HCT116 (cell line): ENCODE results near the gene CKB. TPM values are rescaled to one million over a fixed set of nuclear protein-coding genes. Genes with fewer than 3 reads are reported as not detected.

Experiments
- ATAC-seq: fragments of 200-7000 bp; cut with Tn5 transposase; 2 replicates; pipeline ENCODE4 v1.9.1; 2020; ENCODE audit warnings: mild to moderate bottlenecking, moderate library complexity
- BruUV-seq: library from RNA; stranded (reverse); fragments of 400-500 nt; replicated peaks from 2 replicates; lab custom pipeline; 2021; lab: Mats Ljungman, UMichigan
- CTCF ChIA-PET: fragments of 300-600 bp; sonication (Branson Sonifier 250); formaldehyde crosslinking; loops from one replicate; lab custom pipeline; 2021; ENCODE audit warnings: antibody characterized with exemption; lab: Charles Lee
- POLR2A ChIA-PET: fragments of 300-600, 350-600 bp; sonication (Branson Sonifier 250); formaldehyde crosslinking; loops from one replicate; lab custom pipeline; 2021; ENCODE audit warnings: antibody characterized with exemption; lab: Charles Lee
- RAD21 ChIA-PET, 2 experiments: fragments of 300-600 bp; sonication (Branson Sonifier 250); formaldehyde crosslinking; loops; one replicate each; lab custom pipeline; 2023; ENCODE audit warnings: low total read pairs in 2 of 2; ENCODE audit not compliant: uncharacterized antibody in 2 of 2, unreplicated experiment in 2 of 2, low non-redundant PET in 1 of 2; lab: Charles Lee
- DNase-seq: peaks from one replicate; pipeline ENCODE4 v3.0.0-alpha.2; 2010; ENCODE audit warnings: low read depth, low spot score
- H2AFZ ChIP-seq: fragments of 200-600 bp; shearing (Covaris generic), sonication (generic); 2 replicates; pipeline ENCODE4 v1.6.1; 2017; ENCODE audit warnings: low read depth, mixed run types, mixed read lengths, antibody characterized with exemption, low read length; ENCODE audit not compliant: poor library complexity, severe bottlenecking
- H3K27ac ChIP-seq: 2 replicates; pipeline ENCODE4 v1.5.1; 2012; ENCODE audit warnings: low read depth, low read length
- H3K27me3 ChIP-seq: fragments of 200-600 bp; sonication (generic); 2 replicates; pipeline ENCODE4 v1.6.1; 2016; ENCODE audit warnings: mixed run types, low read length, mixed read lengths; ENCODE audit not compliant: insufficient read depth
- H3K36me3 ChIP-seq, 2 experiments: fragments of 200-500 bp in 1 of 2; fragments of 200-600 bp in 1 of 2; sonication (Bioruptor generic) in 1 of 2; sonication (generic) in 1 of 2; 2 replicates each; pipeline versions ENCODE4 v1.5.1 to v1.6.1; 2014 to 2016; ENCODE audit warnings: low read length in 2 of 2, inconsistent platforms in 1 of 2, mixed read lengths in 1 of 2, mixed run types in 1 of 2; ENCODE audit not compliant: insufficient read depth in 2 of 2, control insufficient read depth in 1 of 2
- H3K4me1 ChIP-seq, 2 experiments: fragments of 200-600 bp in 1 of 2; sonication (generic) in 1 of 2; 2 replicates each; pipeline versions ENCODE4 v1.5.1 to v1.6.1; 2012 to 2017; ENCODE audit warnings: low read length in 2 of 2, inconsistent platforms in 1 of 2, mild to moderate bottlenecking in 1 of 2, mixed read lengths in 1 of 2, mixed run types in 1 of 2, moderate library complexity in 1 of 2; ENCODE audit not compliant: insufficient read depth in 2 of 2, control insufficient read depth in 1 of 2
- H3K4me2 ChIP-seq: fragments of 200-600 bp; sonication (generic); 2 replicates; pipeline ENCODE4 v1.6.1; 2017; ENCODE audit warnings: mixed run types, low read length, mixed read lengths
- H3K4me3 ChIP-seq, 2 experiments: fragments of 200-600 bp in 1 of 2; sonication (generic) in 1 of 2; replicated peaks in 1 of 2; 2 replicates each; pipeline ENCODE4 v1.5.1; 2011 to 2016; ENCODE audit warnings: low read length in 2 of 2, control low read depth in 1 of 2, low read depth in 1 of 2, mild to moderate bottlenecking in 1 of 2, mixed read lengths in 1 of 2, mixed run types in 1 of 2
- H3K79me2 ChIP-seq: fragments of 200-600 bp; sonication (generic); 2 replicates; pipeline ENCODE4 v1.6.1; 2017; ENCODE audit warnings: mild to moderate bottlenecking, mixed run types, low read length, moderate library complexity, mixed read lengths; ENCODE audit not compliant: insufficient read depth
- H3K9ac ChIP-seq: fragments of 200-600 bp; sonication (generic); 2 replicates; pipeline ENCODE4 v1.6.1; 2016; ENCODE audit warnings: low read length, mixed read lengths
- H3K9me2 ChIP-seq: fragments of 200-600 bp; sonication (generic), shearing (Covaris generic); 2 replicates; pipeline ENCODE4 v1.6.1; 2017; ENCODE audit warnings: mixed run types, mild to moderate bottlenecking, moderate library complexity; ENCODE audit not compliant: insufficient read depth
- H3K9me3 ChIP-seq, 2 experiments: fragments of 200-500 bp in 1 of 2; fragments of 200-600 bp in 1 of 2; sonication (Bioruptor generic) in 1 of 2; sonication (generic) in 1 of 2; 2 replicates each; pipeline ENCODE4 v1.6.1; 2014 to 2017; ENCODE audit warnings: low read length in 2 of 2, mixed read lengths in 2 of 2, inconsistent platforms in 1 of 2, low read depth in 1 of 2, mild to moderate bottlenecking in 1 of 2, mixed run types in 1 of 2, moderate library complexity in 1 of 2; ENCODE audit not compliant: control insufficient read depth in 1 of 2, insufficient read depth in 1 of 2
- H4K20me1 ChIP-seq: fragments of 200-600 bp; sonication (generic), shearing (Covaris generic); 2 replicates; pipeline ENCODE4 v1.6.1; 2017; ENCODE audit warnings: mixed run types, mild to moderate bottlenecking, moderate library complexity; ENCODE audit not compliant: insufficient read depth
- ATF3 ChIP-seq: IDR thresholded peaks from 2 replicates; pipeline ENCODE4 v1.6.1; 2012
- CBX3 ChIP-seq: IDR thresholded peaks from 2 replicates; pipeline ENCODE4 v1.6.1; 2012; ENCODE audit warnings: low read depth
- CEBPB ChIP-seq: IDR thresholded peaks from 2 replicates; pipeline ENCODE4 v1.6.1; 2012; ENCODE audit warnings: low read depth
- CTCF ChIP-seq, 3 experiments: fragments of 200-600 bp in 1 of 3; sonication (generic) in 1 of 3; IDR thresholded peaks in 2 of 3; conservative IDR thresholded peaks in 1 of 3; 2 replicates each; pipeline ENCODE4 v1.5.1; 2012 to 2017; ENCODE audit warnings: low read depth in 2 of 3, low read length in 2 of 3, antibody characterized with exemption in 1 of 3, borderline replicate concordance in 1 of 3, control low read depth in 1 of 3, mild to moderate bottlenecking in 1 of 3, mixed read lengths in 1 of 3, mixed run types in 1 of 3, moderate library complexity in 1 of 3; ENCODE audit not compliant: insufficient read depth in 1 of 3
- ELF1 ChIP-seq: IDR thresholded peaks from 2 replicates; pipeline ENCODE4 v1.6.1; 2012; ENCODE audit warnings: low read depth, borderline replicate concordance
- EZH2 ChIP-seq: fragments of 200-600 bp; sonication (generic); IDR thresholded peaks from 2 replicates; pipeline ENCODE4 v1.6.1; 2017; ENCODE audit warnings: antibody characterized with exemption, mixed run types
- EZH2phosphoT487 ChIP-seq: fragments of 200-600 bp; IDR thresholded peaks from 2 replicates; pipeline ENCODE4 v1.6.1; 2018; ENCODE audit warnings: antibody characterized with exemption, borderline replicate concordance
- FOSL1 ChIP-seq: IDR thresholded peaks from 2 replicates; pipeline ENCODE4 v1.6.1; 2012; ENCODE audit warnings: low read depth
- JUND ChIP-seq: IDR thresholded peaks from 2 replicates; pipeline ENCODE4 v1.6.1; 2012
- POLR2A ChIP-seq: IDR thresholded peaks from 2 replicates; pipeline ENCODE4 v1.7.0; 2011; ENCODE audit warnings: borderline replicate concordance; ENCODE audit not compliant: insufficient read depth, insufficient read length; ENCODE audit errors: extremely low read depth
- POLR2AphosphoS5 ChIP-seq: IDR thresholded peaks from 2 replicates; pipeline ENCODE4 v1.6.1; 2011; ENCODE audit warnings: mild to moderate bottlenecking, low read depth, low read length, moderate library complexity
- RAD21 ChIP-seq: IDR thresholded peaks from 2 replicates; pipeline ENCODE4 v1.6.1; 2012; ENCODE audit warnings: low read depth, mild to moderate bottlenecking
- REST ChIP-seq: IDR thresholded peaks from 2 replicates; pipeline ENCODE4 v1.6.1; 2012; ENCODE audit warnings: low read depth
- SIN3A ChIP-seq: IDR thresholded peaks from 2 replicates; pipeline ENCODE4 v1.6.1; 2012; ENCODE audit warnings: low read depth
- SP1 ChIP-seq: IDR thresholded peaks from 2 replicates; pipeline ENCODE4 v1.6.1; 2012; ENCODE audit warnings: low read depth
- TCF7L2 ChIP-seq: IDR thresholded peaks from 2 replicates; pipeline ENCODE4 v1.7.0; 2011; ENCODE audit warnings: borderline replicate concordance, inconsistent platforms; ENCODE audit not compliant: insufficient read depth, insufficient read length; ENCODE audit errors: extremely low read depth
- YY1 ChIP-seq: IDR thresholded peaks from 2 replicates; pipeline ENCODE4 v1.6.1; 2011; ENCODE audit warnings: low read length, low read depth, moderate library complexity, mild to moderate bottlenecking; ENCODE audit not compliant: insufficient replicate concordance; ENCODE audit errors: extremely low read depth
- ZNF274 ChIP-seq: fragments of 200-500 bp; sonication (Bioruptor generic); IDR thresholded peaks from 2 replicates; pipeline ENCODE4 v1.6.1; 2014; ENCODE audit warnings: mild to moderate bottlenecking, low read depth, low read length, inconsistent platforms
- intact Hi-C: fragments of 100-400 bp; cut with micrococcal nuclease; formaldehyde crosslinking; loops from 2 replicates; pipeline ENCODE4 v1.10.0; 2022
- total RNA-seq: library from RNA; stranded (reverse); gene quantifications from one replicate; pipeline ENCODE4 v1.2.1, GENCODE V29; 2021; ENCODE audit not compliant: unreplicated experiment

The CKB gene
- total RNA-seq, 1 experiment from 2014 or later, result 605 TPM

GRCh38 chr14:103537175-103537990, 14.8 kb upstream of the CKB start:
- Histone ChIP-seq H2AFZ (no peak overlapping the region), H3K27ac (no peak overlapping the region), H3K4me1 (peaks cover 25 to 42% of the 10 kb centered on the region in 2 experiments), H3K9ac (no peak overlapping the region), H3K27me3 (no peaks in the 10 kb centered on the region), H3K36me3 (peaks cover 0 to 4% of the 10 kb centered on the region in 2 experiments; a peak in 2 of 4 replicates), H3K4me2 (no peak overlapping the region), H4K20me1 (no peaks in the 10 kb centered on the region), H3K79me2 (no peaks in the 10 kb centered on the region; the same call in 1 of the 2 replicates), H3K9me3 (no peaks in the 10 kb centered on the region), H3K9me2 (no peaks in the 10 kb centered on the region), H3K4me3 (no peak overlapping the region)
- POLR2A ChIA-PET, result no interaction called here
- no peak for TF ChIP-seq TCF7L2
- no peak for TF ChIP-seq EZH2phosphoT487
- no peak for TF ChIP-seq SP1
- no peak for TF ChIP-seq ELF1
- TF ChIP-seq POLR2AphosphoS5, result no peak
- TF ChIP-seq FOSL1, result no peak
- TF ChIP-seq CEBPB, result no peak
- TF ChIP-seq ATF3, result no peak
- TF ChIP-seq YY1, result no peak
- TF ChIP-seq POLR2A, result no peak
- TF ChIP-seq CTCF (IDR thresholded peaks at IDR 0.05 in 2 of 3, conservative IDR thresholded peaks at IDR 0.05 in 1 of 3; ENCODE audit: borderline replicate concordance in 1 of 3, insufficient read depth in 1 of 3, low read depth in 2 of 3, low read length in 2 of 3), result no peak
- TF ChIP-seq EZH2, result no peak
- no peak for TF ChIP-seq CBX3
- TF ChIP-seq REST, result no peak
- TF ChIP-seq ZNF274, result no peak
- no peak for TF ChIP-seq SIN3A
- TF ChIP-seq JUND, result no peak
- no peak for TF ChIP-seq RAD21
- CTCF ChIA-PET, result no interaction called here
- no TSS peak for BruUV-seq
- intact Hi-C loops, result no loop called here
- RAD21 ChIA-PET, result no interaction called here
- no peak for ATAC-seq
- no peak for DNase-seq
